Caki2 (cell line): ENCODE data around the gene ST8SIA2. TPM values are rescaled to one million over a fixed set of nuclear protein-coding genes. Genes with fewer than 3 reads are reported as not detected.

Experiments
- DNase-seq: peaks from one replicate; pipeline ENCODE4 v3.0.0-alpha.2; 2015; ENCODE audit warnings: low read depth
- in situ Hi-C: cut with HindIII; loops from 2 replicates; pipeline ENCODE4 v1.10.0; 2016; ENCODE audit warnings: low sequenced_read_pairs, low pct_unique_long_range_greater_than_20kb, mixed read lengths
- total RNA-seq: library from RNA; depleted of rRNA; stranded (reverse); fragments of >200 nt; shearing (Covaris generic); gene quantifications from 2 replicates; pipeline ENCODE4 v1.2.3, GENCODE V29; 2014; ENCODE audit warnings: low replicate concordance

The ST8SIA2 gene
- total RNA-seq, 1 experiment from 2014 or later, result not detected

- peak; percentile 59 for DNase-seq
- in situ Hi-C loops, result no loop called here
Measured at GRCh38 chr15:92510163-92510882, 116.6 kb downstream of the ST8SIA2 start.
